H9 (cell line): Measurements from ENCODE around the gene ETF1. TPM values are rescaled to one million over a fixed set of nuclear protein-coding genes. Genes with fewer than 3 reads are reported as not detected.

Experiments used
- DNase-seq: peaks from one replicate; pipeline ENCODE4 v3.0.0-alpha.2; 2017
- H2AFZ ChIP-seq: one replicate; pipeline ENCODE4 v1.6.1; 2013; ENCODE audit warnings: mild to moderate bottlenecking, low read length, control low read depth, moderate library complexity
- H2AK5ac ChIP-seq: 2 replicates; pipeline ENCODE4 v1.6.1; 2013; ENCODE audit warnings: low read length, control low read depth, mixed read lengths; ENCODE audit not compliant: insufficient read length
- H2BK120ac ChIP-seq: one replicate; pipeline ENCODE4 v1.6.1; 2013; ENCODE audit warnings: low read depth, mild to moderate bottlenecking, low read length, control low read depth, inconsistent platforms; ENCODE audit not compliant: poor library complexity, severe bottlenecking
- H2BK12ac ChIP-seq: 2 replicates; pipeline ENCODE4 v1.6.1; 2013; ENCODE audit warnings: low read length, control low read depth, mixed read lengths, low read depth; ENCODE audit not compliant: insufficient read length
- H2BK15ac ChIP-seq: 2 replicates; pipeline ENCODE4 v1.6.1; 2013; ENCODE audit warnings: low read depth, low read length, control low read depth
- H2BK20ac ChIP-seq: one replicate; pipeline ENCODE4 v1.6.1; 2013; ENCODE audit warnings: low read depth, mild to moderate bottlenecking, low read length, control low read depth, inconsistent platforms; ENCODE audit not compliant: poor library complexity, severe bottlenecking
- H2BK5ac ChIP-seq: 2 replicates; pipeline ENCODE4 v1.6.1; 2013; ENCODE audit warnings: low read length, control low read depth, mixed read lengths; ENCODE audit not compliant: insufficient read length
- H3K14ac ChIP-seq: 2 replicates; pipeline ENCODE4 v1.6.1; 2013; ENCODE audit warnings: low read length, control low read depth; ENCODE audit not compliant: insufficient read depth
- H3K18ac ChIP-seq: 2 replicates; pipeline ENCODE4 v1.6.1; 2013; ENCODE audit warnings: low read depth, mild to moderate bottlenecking, mixed read lengths, low read length, control low read depth; ENCODE audit not compliant: insufficient read length
- H3K23ac ChIP-seq: 2 replicates; pipeline ENCODE4 v1.6.1; 2013; ENCODE audit warnings: low read length, control low read depth, mixed read lengths, low read depth; ENCODE audit not compliant: insufficient read length
- H3K23me2 ChIP-seq: 2 replicates; pipeline ENCODE4 v1.6.1; 2013; ENCODE audit warnings: low read depth, mild to moderate bottlenecking, mixed read lengths, low read length, control low read depth; ENCODE audit not compliant: insufficient read length, poor library complexity, severe bottlenecking
- H3K27ac ChIP-seq: 2 replicates; pipeline ENCODE4 v1.5.1; 2013; ENCODE audit warnings: low read length, control low read depth, mixed read lengths, low read depth; ENCODE audit not compliant: insufficient read length
- H3K27me3 ChIP-seq: 2 replicates; pipeline ENCODE4 v1.6.1; 2013; ENCODE audit warnings: low read length, control low read depth, inconsistent platforms; ENCODE audit not compliant: insufficient read depth
- H3K4ac ChIP-seq: 2 replicates; pipeline ENCODE4 v1.6.1; 2013; ENCODE audit warnings: low read depth, mild to moderate bottlenecking, control low read depth, inconsistent platforms, low read length, moderate library complexity
- H3K4me1 ChIP-seq: 2 replicates; pipeline ENCODE4 v1.6.1; 2013; ENCODE audit warnings: low read length, control low read depth, inconsistent platforms; ENCODE audit not compliant: insufficient read depth
- H3K4me2 ChIP-seq: 2 replicates; pipeline ENCODE4 v1.6.1; 2013; ENCODE audit warnings: low read length, control low read depth, mixed read lengths; ENCODE audit not compliant: insufficient read length, insufficient read depth
- H3K56ac ChIP-seq: 2 replicates; pipeline ENCODE4 v1.6.1; 2013; ENCODE audit warnings: low read depth, mild to moderate bottlenecking, mixed read lengths, low read length, control low read depth; ENCODE audit not compliant: insufficient read length
- H3K79me1 ChIP-seq: 2 replicates; pipeline ENCODE4 v1.6.1; 2013; ENCODE audit warnings: low read depth, mild to moderate bottlenecking, moderate library complexity, low read length, control low read depth, inconsistent platforms; ENCODE audit not compliant: insufficient read depth, poor library complexity, severe bottlenecking
- H3K79me2 ChIP-seq: 2 replicates; pipeline ENCODE4 v1.6.1; 2013; ENCODE audit warnings: low read length, control low read depth, inconsistent platforms; ENCODE audit not compliant: insufficient read depth
- H3K9ac ChIP-seq: 2 replicates; pipeline ENCODE4 v1.6.1; 2013; ENCODE audit warnings: low read length, control low read depth, mixed read lengths; ENCODE audit not compliant: insufficient read length; ENCODE audit errors: extremely low read depth
- H3K9me3 ChIP-seq: one replicate; pipeline ENCODE4 v1.6.1; 2013; ENCODE audit warnings: low read depth, low read length, inconsistent platforms; ENCODE audit not compliant: control insufficient read depth
- H3T11ph ChIP-seq: one replicate; pipeline ENCODE4 v1.6.1; 2013; ENCODE audit warnings: mild to moderate bottlenecking, low read length, control low read depth, inconsistent platforms
- H4K20me1 ChIP-seq: one replicate; pipeline ENCODE4 v1.6.1; 2013; ENCODE audit not compliant: control insufficient read depth, insufficient read length, insufficient read depth
- H4K5ac ChIP-seq: 2 replicates; pipeline ENCODE4 v1.6.1; 2013; ENCODE audit warnings: low read depth, mild to moderate bottlenecking, mixed read lengths, low read length, control low read depth; ENCODE audit not compliant: insufficient read length
- H4K8ac ChIP-seq: replicated peaks from 2 replicates; pipeline ENCODE4 v1.6.1; 2013; ENCODE audit warnings: low read length, control low read depth, mixed read lengths, low read depth; ENCODE audit not compliant: insufficient read length
- H4K91ac ChIP-seq: 2 replicates; pipeline ENCODE4 v1.6.1; 2013; ENCODE audit warnings: low read depth, mild to moderate bottlenecking, moderate library complexity, mixed read lengths, low read length, control low read depth; ENCODE audit not compliant: insufficient read length
- H3K27ac Mint-ChIP-seq, 3 experiments: 2 replicates in 2 of 3; 3 replicates in 1 of 3; pipeline ENCODE4 v1.8.0; 2020 to 2021; ENCODE audit warnings: mixed read lengths in 3 of 3, mild to moderate bottlenecking in 1 of 3, moderate library complexity in 1 of 3
- H3K27me3 Mint-ChIP-seq: 2 replicates; pipeline ENCODE4 v1.8.0; 2021; ENCODE audit warnings: low read depth, mild to moderate bottlenecking, moderate library complexity, mixed read lengths
- H3K36me3 Mint-ChIP-seq, 3 experiments: 2 replicates in 2 of 3; 3 replicates in 1 of 3; pipeline ENCODE4 v1.8.0; 2020 to 2021; ENCODE audit warnings: low read depth in 3 of 3, mixed read lengths in 3 of 3; ENCODE audit not compliant: insufficient read depth in 1 of 3
- H3K4me1 Mint-ChIP-seq, 2 experiments: 2 replicates each; pipeline ENCODE4 v1.8.0; 2020; ENCODE audit warnings: mixed read lengths in 2 of 2
- H3K4me3 Mint-ChIP-seq, 2 experiments: 2 replicates in 1 of 2; 3 replicates in 1 of 2; pipeline ENCODE4 v1.8.0; 2020 to 2021; ENCODE audit warnings: mild to moderate bottlenecking in 2 of 2, mixed read lengths in 2 of 2, moderate library complexity in 1 of 2
- H3K9me3 Mint-ChIP-seq, 2 experiments: 2 replicates in 1 of 2; 3 replicates in 1 of 2; pipeline ENCODE4 v1.8.0; 2020; ENCODE audit warnings: mild to moderate bottlenecking in 2 of 2, mixed read lengths in 2 of 2, moderate library complexity in 1 of 2
- WGBS: extraction: QIAGEN DNeasy Blood & Tissue Kit; methylation state at CpG from one replicate; pipeline ENCODE4 v1.1.7; 2013; ENCODE audit warnings: missing lambda C conversion rate, low lambda C conversion rate, mixed read lengths; ENCODE audit not compliant: insufficient read length; ENCODE audit errors: extremely low coverage; 5-methylcytosine and 5-hydroxymethylcytosine counted together
- total RNA-seq: library from RNA; stranded (reverse); gene quantifications from 2 replicates; pipeline ENCODE4 v1.2.1, GENCODE V29; 2021
- TF ChIP-seq, protein P1 (sequence below): fragments of 200-600 bp; sonication (generic); conservative IDR thresholded peaks from 3 replicates; pipeline ENCODE4 v1.8.0; 2021; ENCODE audit warnings: antibody characterized with exemption, mild to moderate bottlenecking

ETF1 gene
- total RNA-seq, 1 experiment from 2014 or later: 175 TPM

- Mint-ChIP-seq H3K27me3 (no peaks in the 10 kb centered on the region), H3K27ac (no peak overlapping the region), H3K4me3 (no peak overlapping the region), H3K9me3 (no peaks in the 10 kb centered on the region), H3K4me1 (no peaks in the 10 kb centered on the region), H3K36me3 (peaks cover 46 to 83% (median 81%) of the 10 kb centered on the region in 3 experiments)
- TF ChIP-seq, protein P1, sequence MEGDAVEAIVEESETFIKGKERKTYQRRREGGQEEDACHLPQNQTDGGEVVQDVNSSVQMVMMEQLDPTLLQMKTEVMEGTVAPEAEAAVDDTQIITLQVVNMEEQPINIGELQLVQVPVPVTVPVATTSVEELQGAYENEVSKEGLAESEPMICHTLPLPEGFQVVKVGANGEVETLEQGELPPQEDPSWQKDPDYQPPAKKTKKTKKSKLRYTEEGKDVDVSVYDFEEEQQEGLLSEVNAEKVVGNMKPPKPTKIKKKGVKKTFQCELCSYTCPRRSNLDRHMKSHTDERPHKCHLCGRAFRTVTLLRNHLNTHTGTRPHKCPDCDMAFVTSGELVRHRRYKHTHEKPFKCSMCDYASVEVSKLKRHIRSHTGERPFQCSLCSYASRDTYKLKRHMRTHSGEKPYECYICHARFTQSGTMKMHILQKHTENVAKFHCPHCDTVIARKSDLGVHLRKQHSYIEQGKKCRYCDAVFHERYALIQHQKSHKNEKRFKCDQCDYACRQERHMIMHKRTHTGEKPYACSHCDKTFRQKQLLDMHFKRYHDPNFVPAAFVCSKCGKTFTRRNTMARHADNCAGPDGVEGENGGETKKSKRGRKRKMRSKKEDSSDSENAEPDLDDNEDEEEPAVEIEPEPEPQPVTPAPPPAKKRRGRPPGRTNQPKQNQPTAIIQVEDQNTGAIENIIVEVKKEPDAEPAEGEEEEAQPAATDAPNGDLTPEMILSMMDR: no peak
- Histone ChIP-seq H3K79me2 (peaks cover 5% of the 10 kb centered on the region; the same call in 1 of the 2 replicates), H4K5ac (no peak overlapping the region), H3K27me3 (no peaks in the 10 kb centered on the region), H3K4me1 (no peaks in the 10 kb centered on the region), H4K20me1 (no peaks in the 10 kb centered on the region), H3K18ac (no peak overlapping the region), H3K4me2 (no peak overlapping the region), H3T11ph (no peak overlapping the region), H2BK120ac (no peak overlapping the region), H3K23ac (no peak overlapping the region), H3K27ac (no peak overlapping the region), H2BK20ac (no peak overlapping the region), H4K91ac (no peak overlapping the region), H3K4ac (no peak overlapping the region), H4K8ac (no peak overlapping the region), H2BK15ac (no peak overlapping the region), H3K9me3 (no peaks in the 10 kb centered on the region), H3K79me1 (peaks cover 17% of the 10 kb centered on the region), H2AK5ac (no peak overlapping the region), H3K14ac (no peak overlapping the region), H3K56ac (no peak overlapping the region), H2AFZ (no peak overlapping the region), H3K9ac (no peak overlapping the region), H2BK5ac (no peak overlapping the region), H2BK12ac (no peak overlapping the region), H3K23me2 (no peaks in the 10 kb centered on the region)
- no peak for DNase-seq
- WGBS: no CpG with 5 or more reads among the region's 3 CpGs
These were observed 27.3 kb downstream of the ETF1 start for GRCh38 chr5:138515556-138516245.
